ENCODE data around the gene OGFOD3.

The OGFOD3 gene

DNA sequence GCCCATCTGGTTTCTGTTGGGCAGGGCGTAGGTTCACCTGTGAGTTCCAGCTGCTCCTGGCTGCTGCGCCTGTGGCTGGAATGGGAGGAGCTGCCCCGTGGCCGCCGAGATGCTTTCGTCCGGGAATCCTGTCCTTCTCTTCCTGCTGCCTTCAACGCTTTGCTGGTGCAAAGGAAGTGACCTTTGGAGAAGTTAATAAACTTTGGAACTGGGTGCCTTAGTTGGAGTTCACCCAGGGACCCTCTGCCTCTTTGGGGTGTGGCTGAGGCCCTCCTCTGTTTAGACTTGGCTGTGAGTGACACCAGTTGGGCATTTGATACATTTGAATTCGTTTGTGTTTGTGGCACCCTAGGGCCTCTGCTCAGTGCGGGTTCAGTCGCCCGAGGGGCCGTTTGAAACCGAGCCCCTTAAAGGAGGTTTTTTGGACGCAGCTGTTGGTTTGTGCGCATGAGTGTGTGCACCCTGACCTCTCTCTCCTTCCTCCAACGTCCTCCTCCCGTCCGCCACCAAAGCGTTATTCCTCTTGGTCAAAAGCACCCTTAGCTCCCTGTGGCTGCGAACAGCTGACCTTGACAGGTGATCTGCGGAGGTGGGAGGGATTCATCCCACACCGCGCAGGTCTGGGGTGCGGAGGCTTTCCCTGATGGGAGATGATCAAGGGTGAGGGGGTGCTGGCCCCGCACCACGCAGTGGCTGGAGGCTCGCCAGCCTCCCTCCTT is 75.9 kb downstream of the OGFOD3 start:
- DNase-seq (ENCODE audit: extremely low read depth in 1 of 2, low read depth in 1 of 2) = no peak

DNA sequence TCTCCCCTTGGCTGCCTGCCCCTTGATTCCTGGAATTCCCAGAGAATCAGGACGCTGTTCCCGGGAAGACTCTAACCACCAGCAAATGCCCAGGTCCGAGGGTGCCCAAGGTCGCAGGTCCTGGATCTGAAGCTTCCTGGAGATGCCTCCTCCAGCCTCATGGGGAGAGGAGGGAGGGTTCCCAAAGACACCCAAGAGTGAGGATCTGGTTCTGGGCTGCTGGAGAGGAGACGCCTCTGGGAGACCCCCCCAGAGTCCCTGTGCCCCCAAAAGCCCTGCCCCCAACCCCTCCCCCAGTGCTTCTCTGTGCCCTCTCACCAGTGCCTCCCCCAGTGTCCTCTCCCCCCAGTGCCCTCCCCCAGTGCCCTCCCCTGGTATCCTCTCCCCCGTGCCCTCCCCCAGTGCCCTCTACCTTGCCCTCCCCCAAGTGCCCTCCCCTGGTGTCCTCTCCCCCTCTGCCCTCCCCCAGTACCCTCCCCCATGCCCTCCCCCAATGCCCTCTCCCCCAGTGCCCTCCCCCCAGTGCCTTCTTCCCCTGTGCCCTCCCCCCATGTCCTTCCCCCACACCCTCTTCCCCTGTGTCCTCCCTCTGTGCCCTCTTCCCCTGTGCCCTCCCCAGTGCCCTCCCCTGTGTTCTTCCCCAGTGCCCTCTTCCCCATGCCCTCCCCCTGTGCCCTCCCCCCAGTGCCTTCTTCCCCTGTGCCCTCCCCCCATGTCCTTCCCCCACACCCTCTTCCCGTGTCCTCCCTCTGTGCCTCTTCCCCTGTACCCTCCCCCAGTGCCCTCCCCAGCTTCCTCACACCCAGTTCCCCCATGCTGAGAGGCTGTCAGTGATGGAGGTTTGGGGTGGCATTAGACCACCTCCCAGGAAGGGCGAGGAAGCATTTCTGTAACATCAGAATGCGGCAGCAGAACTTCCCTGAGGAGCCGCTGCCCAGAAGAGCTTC is 78.5 kb downstream of the OGFOD3 start:
- DNase-seq (ENCODE audit: extremely low read depth in 1 of 2, low read depth in 1 of 2) = no peak

Data from activated CD8-positive, alpha-beta memory T cell treated with anti-CD3 and anti-CD28 coated beads for 1 hour (primary cell).